GM12874 (cell line): ENCODE data around the gene ARMH1.

Experiments used
- CTCF ChIP-seq: IDR thresholded peaks from 2 replicates; pipeline ENCODE4 v1.5.1; 2011; ENCODE audit warnings: low read depth, mild to moderate bottlenecking, control low read depth, low read length, moderate library complexity; ENCODE audit not compliant: insufficient read depth

The ARMH1 gene

GRCh38 chr1:44733365-44733764 is 58.9 kb downstream of the ARMH1 start:
- no peak for TF ChIP-seq CTCF

GRCh38 chr1:44733784-44734183 is 59.3 kb downstream of the ARMH1 start:
- TF ChIP-seq CTCF: no peak

- TF ChIP-seq CTCF: no peak
These were observed 61.5 kb downstream of the ARMH1 start for GRCh38 chr1:44735992-44736391.

GRCh38 chr1:44739307-44740178 is 65.0 kb downstream of the ARMH1 start, which contains the start of gene KIF2C:
TSS of gene KIF2C (plus strand) at chr1:44739837. CDS start at chr1:44739933, 96 bp downstream.
- TF ChIP-seq CTCF: no peak

GRCh38 chr1:44740179-44740617 is 65.7 kb downstream of the ARMH1 start:
- TF ChIP-seq CTCF: no peak

GRCh38 chr1:44743211-44743610 is 68.7 kb downstream of the ARMH1 start:
- TF ChIP-seq CTCF: no peak

- TF ChIP-seq CTCF: no peak
These were observed 73.4 kb downstream of the ARMH1 start for GRCh38 chr1:44747878-44748277.
